A549 (cell line): Measurements from ENCODE around the gene CC2D2A. TPM values are rescaled to one million over a fixed set of nuclear protein-coding genes. Genes with fewer than 3 reads are reported as not detected.

Experiments
- ATAC-seq, 2 experiments: fragments of 200-7000 bp in 1 of 2; fragments of >200 bp in 1 of 2; cut with Nextera tagmentation in 1 of 2; cut with Tn5 transposase in 1 of 2; 3 replicates each; pipeline versions ENCODE4 v1.8.0 to v1.9.1; 2018 to 2020; ENCODE audit warnings: mild to moderate bottlenecking in 1 of 2, moderate library complexity in 1 of 2
- CTCF ChIA-PET: fragments of 300-600 bp; sonication (Branson Sonifier 250); formaldehyde crosslinking; extraction: SDS; loops from one replicate; lab custom pipeline; 2021; ENCODE audit warnings: antibody characterized with exemption, inconsistent platforms; lab: Yijun Ruan, JAX
- POLR2A ChIA-PET: fragments of 350-600 bp; formaldehyde crosslinking; extraction: SDS; loops from one replicate; lab custom pipeline; 2021; ENCODE audit warnings: antibody characterized with exemption, inconsistent platforms; lab: Yijun Ruan, JAX
- DNase-seq, 2 experiments: peaks; one replicate each; pipeline versions ENCODE4 v3.0.0 to v3.0.0-alpha.2; 2011 to 2016; ENCODE audit warnings: low read depth in 1 of 2, low spot score in 1 of 2
- FAIRE-seq: peaks from 2 replicates; lab custom pipeline; 2011; peaks lifted over from hg19 to GRCh38; lab: Jason Lieb, UNC
- H3K27ac ChIP-seq, 2 experiments: fragments of >200 bp; sonication (Bioruptor Twin); formaldehyde crosslinking; 3 replicates each; pipeline ENCODE4 v1.5.1; 2016 to 2017
- H3K4me1 ChIP-seq: fragments of >200 bp; sonication (Bioruptor Twin); formaldehyde crosslinking; 3 replicates; pipeline ENCODE4 v1.6.1; 2016
- H3K4me2 ChIP-seq: fragments of >200 bp; sonication (Bioruptor Twin); formaldehyde crosslinking; 3 replicates; pipeline ENCODE4 v1.6.1; 2016
- H3K4me3 ChIP-seq: fragments of >200 bp; sonication (Bioruptor Twin); formaldehyde crosslinking; 3 replicates; pipeline ENCODE4 v1.5.1; 2016
- H3K9me3 ChIP-seq: fragments of >200 bp; sonication (Bioruptor Twin); formaldehyde crosslinking; 3 replicates; pipeline ENCODE4 v1.6.1; 2016
- CHD2 ChIP-seq: fragments of 150-350 bp; IDR thresholded peaks from 2 replicates; pipeline ENCODE4 v1.6.1; 2014; ENCODE audit warnings: low read length; ENCODE audit not compliant: partially characterized antibody
- CHD4 ChIP-seq: fragments of 200-600 bp; sonication (generic); IDR thresholded peaks from 2 replicates; pipeline ENCODE4 v1.6.1; 2016; ENCODE audit warnings: antibody characterized with exemption, mild to moderate bottlenecking, borderline replicate concordance
- ESRRA ChIP-seq: fragments of 150-350 bp; IDR thresholded peaks from 2 replicates; pipeline ENCODE4 v1.6.1; 2014; ENCODE audit warnings: mild to moderate bottlenecking, low read length, borderline replicate concordance
- FOSL2 ChIP-seq, 2 experiments: fragments of 450-650 bp in 1 of 2; fragments of >200 bp in 1 of 2; sonication (Bioruptor Twin) in 1 of 2; formaldehyde crosslinking; IDR thresholded peaks; 2 replicates each; pipeline versions ENCODE4 v1.5.0 to v1.6.1; 2016 to 2020; ENCODE audit warnings: mild to moderate bottlenecking in 1 of 2, moderate library complexity in 1 of 2
- FOXS1 ChIP-seq: fragments of 250-450 bp; sonication (Bioruptor Pico); IDR thresholded peaks from 2 replicates; pipeline ENCODE4 v1.5.0; 2020; ENCODE audit warnings: mild to moderate bottlenecking, moderate library complexity
- GATA3 ChIP-seq: IDR thresholded peaks from 2 replicates; pipeline ENCODE4 v1.6.1; 2012; ENCODE audit warnings: borderline replicate concordance
- HOXA7 ChIP-seq: fragments of 250-450 bp; sonication (Bioruptor Pico); IDR thresholded peaks from 2 replicates; pipeline ENCODE4 v1.5.0; 2020; ENCODE audit warnings: mild to moderate bottlenecking, moderate library complexity
- HOXB13 ChIP-seq: fragments of 250-450 bp; sonication (Bioruptor Pico); IDR thresholded peaks from 2 replicates; pipeline ENCODE4 v1.5.0; 2020; ENCODE audit warnings: low read depth, mild to moderate bottlenecking, moderate library complexity
- MAZ ChIP-seq: fragments of 150-350 bp; IDR thresholded peaks from 2 replicates; pipeline ENCODE4 v1.6.1; 2014; ENCODE audit warnings: antibody characterized with exemption, low read depth, low read length, borderline replicate concordance
- NR3C1 ChIP-seq: fragments of >200 bp; sonication (Bioruptor Twin); formaldehyde crosslinking; IDR thresholded peaks from 3 replicates; pipeline ENCODE4 v1.6.1; 2017
- POLR2A ChIP-seq: IDR thresholded peaks from 2 replicates; pipeline ENCODE4 v1.6.1; 2012; ENCODE audit warnings: mild to moderate bottlenecking, low read length
- POLR2AphosphoS2 ChIP-seq: conservative IDR thresholded peaks from 2 replicates; pipeline ENCODE4 v1.6.1; 2012; ENCODE audit warnings: low read length, improper control_type of control experiment, inconsistent platforms
- RAD21 ChIP-seq, 2 experiments: fragments of >200 bp in 1 of 2; sonication (Bioruptor Twin) in 1 of 2; formaldehyde crosslinking in 1 of 2; IDR thresholded peaks in 1 of 2; conservative IDR thresholded peaks in 1 of 2; 2 replicates in 1 of 2; 3 replicates in 1 of 2; pipeline ENCODE4 v1.6.1; 2012 to 2018; ENCODE audit warnings: inconsistent platforms in 1 of 2
- RARB ChIP-seq: fragments of 250-450 bp; sonication (Bioruptor Pico); IDR thresholded peaks from 2 replicates; pipeline ENCODE4 v1.8.0; 2021; ENCODE audit warnings: mild to moderate bottlenecking, moderate library complexity
- REST ChIP-seq: fragments of 200-600 bp; sonication (generic); IDR thresholded peaks from 2 replicates; pipeline ENCODE4 v1.6.1; 2016; ENCODE audit warnings: antibody characterized with exemption, mild to moderate bottlenecking, moderate library complexity
- RFX5 ChIP-seq: fragments of 450-650 bp; IDR thresholded peaks from 2 replicates; pipeline ENCODE4 v1.7.1; 2014; ENCODE audit warnings: antibody characterized with exemption, mild to moderate bottlenecking, moderate library complexity
- TP53 ChIP-seq: fragments of 250-450 bp; sonication (Bioruptor Pico); IDR thresholded peaks from 2 replicates; pipeline ENCODE4 v1.5.0; 2021; ENCODE audit warnings: mild to moderate bottlenecking, moderate library complexity
- ZFP36 ChIP-seq: fragments of 450-650 bp; IDR thresholded peaks from 2 replicates; pipeline ENCODE4 v1.6.1; 2014; ENCODE audit warnings: borderline replicate concordance; ENCODE audit not compliant: partially characterized antibody
- ZNF302 ChIP-seq: fragments of 250-450 bp; sonication (Bioruptor Pico); IDR thresholded peaks from 2 replicates; pipeline ENCODE4 v1.9.0; 2021; ENCODE audit warnings: inconsistent platforms, mild to moderate bottlenecking, moderate library complexity
- ZSCAN20 ChIP-seq: fragments of 250-450 bp; sonication (Bioruptor Pico); IDR thresholded peaks from 2 replicates; pipeline ENCODE4 v1.8.0; 2022; ENCODE audit warnings: mild to moderate bottlenecking, moderate library complexity
- WGBS: methylation state at CpG from one replicate; pipeline ENCODE4 v1.1.6; 2017; ENCODE audit errors: missing lambda C conversion rate; 5-methylcytosine and 5-hydroxymethylcytosine counted together
- polyA plus RNA-seq, 4 experiments: library from polyadenylated mRNA; depleted of rRNA in 3 of 4; stranded (reverse); fragments of >200 nt; fragmentation: RNase III in 1 of 4; extraction: RNeasy Plus Mini Kit Qiagen cat#74134 plus additional on column Dnase treatment in 1 of 4; gene quantifications; 2 replicates in 3 of 4; 3 replicates in 1 of 4; pipeline ENCODE4 v1.2.3, GENCODE V29; 2011 to 2017
- TF ChIP-seq, protein P1 (sequence below): fragments of 250-450 bp; sonication (Bioruptor Pico); IDR thresholded peaks from 2 replicates; pipeline ENCODE4 v1.5.0; 2021; ENCODE audit warnings: mild to moderate bottlenecking, moderate library complexity, borderline replicate concordance
- TF ChIP-seq, protein P2 (sequence below): fragments of >200 bp; sonication (Bioruptor Twin); formaldehyde crosslinking; IDR thresholded peaks from 2 replicates; pipeline ENCODE4 v1.6.1; 2016
- TF ChIP-seq, protein P3 (sequence below): fragments of >200 bp; sonication (Bioruptor Twin); formaldehyde crosslinking; IDR thresholded peaks from 3 replicates; pipeline ENCODE4 v1.6.1; 2016

Gene CC2D2A
- polyA plus RNA-seq, 2 of the 4 experiments (the other 2 are of a cell fraction) = 10.7 to 18.8 TPM

- no peaks in the 10 kb centered on the region for H3K4me1 ChIP-seq
- CTCF ChIA-PET = no interaction called here
- no peak overlapping the region for H3K4me3 ChIP-seq
- 90% methylated on average over 4 of the region's 4 CpGs for WGBS
- no peaks in the 10 kb centered on the region for H3K9me3 ChIP-seq
- FAIRE-seq = no peak
- no peak for DNase-seq
- ATAC-seq = no peak
- H3K27ac ChIP-seq = no peak overlapping the region
- no peak for TF ChIP-seq HOXB13 (CRISPR knock-in tag)
- TF ChIP-seq ESRRA = no peak
- TF ChIP-seq RARB = no peak
- TF ChIP-seq RAD21 (conservative IDR thresholded peaks at IDR 0.05 in 1 of 2, IDR thresholded peaks at IDR 0.05 in 1 of 2) = no peak
- TF ChIP-seq FOXS1 (CRISPR knock-in tag) = no peak
- TF ChIP-seq, protein P1, sequence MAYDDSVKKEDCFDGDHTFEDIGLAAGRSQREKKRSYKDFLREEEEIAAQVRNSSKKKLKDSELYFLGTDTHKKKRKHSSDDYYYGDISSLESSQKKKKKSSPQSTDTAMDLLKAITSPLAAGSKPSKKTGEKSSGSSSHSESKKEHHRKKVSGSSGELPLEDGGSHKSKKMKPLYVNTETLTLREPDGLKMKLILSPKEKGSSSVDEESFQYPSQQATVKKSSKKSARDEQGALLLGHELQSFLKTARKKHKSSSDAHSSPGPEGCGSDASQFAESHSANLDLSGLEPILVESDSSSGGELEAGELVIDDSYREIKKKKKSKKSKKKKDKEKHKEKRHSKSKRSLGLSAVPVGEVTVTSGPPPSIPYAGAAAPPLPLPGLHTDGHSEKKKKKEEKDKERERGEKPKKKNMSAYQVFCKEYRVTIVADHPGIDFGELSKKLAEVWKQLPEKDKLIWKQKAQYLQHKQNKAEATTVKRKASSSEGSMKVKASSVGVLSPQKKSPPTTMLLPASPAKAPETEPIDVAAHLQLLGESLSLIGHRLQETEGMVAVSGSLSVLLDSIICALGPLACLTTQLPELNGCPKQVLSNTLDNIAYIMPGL (CRISPR knock-in tag) = no peak
- no peak for TF ChIP-seq ZNF302 (CRISPR knock-in tag)
- TF ChIP-seq, protein P2, sequence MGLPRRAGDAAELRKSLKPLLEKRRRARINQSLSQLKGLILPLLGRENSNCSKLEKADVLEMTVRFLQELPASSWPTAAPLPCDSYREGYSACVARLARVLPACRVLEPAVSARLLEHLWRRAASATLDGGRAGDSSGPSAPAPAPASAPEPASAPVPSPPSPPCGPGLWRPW = no peak
- H3K4me2 ChIP-seq = no peak overlapping the region
- POLR2A ChIA-PET = no interaction called here
Observed at GRCh38 chr4:15507679-15508078, 38.0 kb downstream of the CC2D2A start.

- no peak for FAIRE-seq
Observed at GRCh38 chr4:15510961-15511360, 41.3 kb downstream of the CC2D2A start.

More at GRCh38 chr4:15510961-15511360, 41.3 kb downstream of the CC2D2A start:
- Histone ChIP-seq H3K4me1 (no peaks in the 10 kb centered on the region), H3K9me3 (no peaks in the 10 kb centered on the region), H3K4me2 (no peak overlapping the region), H3K27ac (no peak overlapping the region), H3K4me3 (no peak overlapping the region)
- no peak for TF ChIP-seq POLR2A
- TF ChIP-seq REST = no peak
- TF ChIP-seq MAZ = no peak
- TF ChIP-seq, protein P3, sequence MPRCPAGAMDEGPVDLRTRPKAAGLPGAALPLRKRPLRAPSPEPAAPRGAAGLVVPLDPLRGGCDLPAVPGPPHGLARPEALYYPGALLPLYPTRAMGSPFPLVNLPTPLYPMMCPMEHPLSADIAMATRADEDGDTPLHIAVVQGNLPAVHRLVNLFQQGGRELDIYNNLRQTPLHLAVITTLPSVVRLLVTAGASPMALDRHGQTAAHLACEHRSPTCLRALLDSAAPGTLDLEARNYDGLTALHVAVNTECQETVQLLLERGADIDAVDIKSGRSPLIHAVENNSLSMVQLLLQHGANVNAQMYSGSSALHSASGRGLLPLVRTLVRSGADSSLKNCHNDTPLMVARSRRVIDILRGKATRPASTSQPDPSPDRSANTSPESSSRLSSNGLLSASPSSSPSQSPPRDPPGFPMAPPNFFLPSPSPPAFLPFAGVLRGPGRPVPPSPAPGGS = no peak
- TF ChIP-seq TP53 = no peak
- TF ChIP-seq FOSL2 (IDR thresholded peaks at IDR 0.05) = no peak
- no peak for TF ChIP-seq FOSL2 (CRISPR knock-in tag; IDR thresholded peaks at IDR 0.05)
- TF ChIP-seq POLR2AphosphoS2 = no peak
- TF ChIP-seq RARB = no peak
- TF ChIP-seq CHD4 = no peak
- TF ChIP-seq RFX5 = no peak
- TF ChIP-seq GATA3 = no peak
- TF ChIP-seq NR3C1 = no peak
- no peak for TF ChIP-seq HOXA7 (CRISPR knock-in tag)
- no peak for TF ChIP-seq ZFP36
- TF ChIP-seq ZSCAN20 (CRISPR knock-in tag) = no peak
- no peak for TF ChIP-seq CHD2
- WGBS = 94% methylated on average over 6 of the region's 6 CpGs
- no peak for ATAC-seq
- POLR2A ChIA-PET = no interaction called here
- CTCF ChIA-PET = no interaction called here
- no peak for DNase-seq
